GM18526 (cell line): ENCODE data around the gene TRIOBP.

Experiments
- POLR2A ChIP-seq: IDR thresholded peaks from 3 replicates; pipeline ENCODE4 v1.6.1; 2011; ENCODE audit not compliant: insufficient read length; ENCODE audit errors: extremely low read depth

The TRIOBP gene

DNA sequence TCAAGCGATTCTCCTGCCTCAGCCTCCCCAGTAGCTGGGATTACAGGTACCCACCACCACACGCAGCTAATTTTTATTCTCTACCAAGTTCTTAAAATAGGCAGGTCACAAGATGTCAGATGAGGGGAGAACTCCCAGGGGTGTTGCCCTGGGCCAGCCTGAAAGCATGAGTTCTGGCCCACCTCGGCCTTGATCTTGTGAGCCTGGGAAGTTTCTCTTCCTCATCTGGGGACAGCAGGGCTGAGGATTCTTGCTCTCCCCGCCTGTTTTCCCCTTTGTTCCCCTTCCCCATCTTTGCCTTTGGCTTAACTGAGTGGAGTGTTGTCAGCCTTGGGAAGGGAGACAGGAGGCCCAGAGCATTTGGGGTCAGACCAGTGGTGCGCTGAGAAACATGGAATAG is 34.8 kb upstream of the TRIOBP start:
- TF ChIP-seq POLR2A = no peak

DNA sequence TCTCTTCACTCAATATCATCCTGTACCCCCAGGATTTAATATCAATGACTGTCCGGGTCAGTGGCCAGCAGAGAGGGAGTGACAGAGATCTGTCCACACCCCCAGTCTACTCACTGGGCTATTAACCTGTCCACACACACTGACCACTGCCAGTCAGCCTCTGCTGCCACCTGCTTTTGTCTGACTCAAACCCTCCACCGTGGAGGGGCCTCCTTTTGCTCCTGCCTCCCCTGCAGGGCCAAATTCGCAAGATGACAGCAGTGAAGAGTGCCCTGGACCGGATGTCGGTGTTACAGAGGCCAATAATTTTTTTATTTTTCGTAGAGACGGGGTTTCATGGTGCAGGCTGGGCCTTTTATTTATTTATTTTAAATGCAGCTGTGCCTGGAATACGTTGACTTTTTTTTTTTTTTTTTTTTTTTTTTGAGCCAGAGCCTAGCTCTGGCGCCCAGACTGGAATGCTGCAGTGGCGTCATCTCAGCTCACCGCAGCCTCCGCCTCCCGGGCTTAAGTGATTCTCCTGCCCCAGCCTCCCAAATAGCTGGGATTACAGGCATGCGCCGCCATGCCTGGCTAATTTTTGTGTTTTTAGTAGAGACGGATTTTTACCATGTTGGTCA is 33.2 kb upstream of the TRIOBP start:
- no peak for TF ChIP-seq POLR2A

DNA sequence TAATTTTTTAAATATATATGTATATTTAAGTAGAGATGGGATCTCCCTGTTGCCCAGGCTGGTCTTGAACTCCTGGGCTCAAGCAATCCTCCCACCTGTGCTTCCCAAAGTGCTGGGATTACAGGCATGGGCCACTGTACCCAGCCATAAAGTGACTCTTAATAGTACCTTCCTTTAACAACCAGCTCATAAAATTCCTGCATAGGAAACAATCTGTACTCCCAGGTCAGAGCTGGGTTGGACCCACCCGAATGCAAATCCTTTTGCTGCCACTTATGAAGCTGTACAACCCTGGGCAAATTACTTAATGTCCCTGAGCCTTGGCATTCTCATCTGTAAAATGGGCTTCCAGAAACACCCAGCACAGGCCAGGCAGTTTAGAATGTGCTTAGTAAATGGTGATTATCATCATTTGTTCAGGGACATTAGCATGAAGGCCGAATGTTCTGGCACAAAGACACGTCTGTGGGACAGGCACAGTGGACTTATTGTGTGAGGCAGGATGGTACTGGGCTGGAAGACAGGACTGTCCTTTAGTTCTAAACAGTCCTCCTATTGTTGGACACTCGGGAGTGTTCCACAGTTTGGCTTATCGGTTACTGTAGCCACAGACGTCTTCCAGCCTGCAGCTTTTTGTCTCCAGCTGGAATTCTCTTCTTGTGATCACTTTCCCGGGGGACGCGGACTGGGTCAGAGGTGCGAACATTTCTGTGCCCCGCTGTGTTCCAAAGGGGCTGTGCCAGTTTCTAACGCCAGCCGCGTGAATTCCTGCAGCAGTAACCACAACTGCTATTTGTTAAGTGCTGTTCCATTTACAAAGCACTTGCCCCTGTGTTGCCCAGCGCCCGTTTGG is 32.4 kb upstream of the TRIOBP start:
- no peak for TF ChIP-seq POLR2A

- TF ChIP-seq POLR2A = no peak
These were observed 31.4 kb upstream of the TRIOBP start for GRCh38 chr22:37665487-37665886.

DNA sequence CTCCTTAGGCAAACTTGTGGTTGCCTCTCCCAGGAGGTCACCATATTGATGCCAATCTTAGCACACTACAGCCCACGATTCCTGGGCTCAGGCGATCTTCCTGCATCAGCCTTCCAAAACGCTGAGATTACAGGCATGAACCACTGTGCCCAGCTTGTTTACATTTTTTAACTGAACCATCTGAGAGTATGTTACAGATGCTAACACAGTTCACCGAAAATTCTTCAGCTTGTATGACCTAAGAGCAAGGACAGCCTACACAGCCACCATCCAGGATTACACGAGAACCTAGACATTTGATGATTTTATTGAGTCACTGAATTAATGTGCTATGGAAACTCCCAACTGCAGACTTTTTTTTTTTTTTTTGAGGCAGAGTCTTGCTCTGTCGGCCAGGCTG is 27.3 kb upstream of the TRIOBP start:
- no peak for TF ChIP-seq POLR2A

- TF ChIP-seq POLR2A = no peak
These were observed 24.5 kb upstream of the TRIOBP start for GRCh38 chr22:37672206-37672919.

GRCh38 chr22:37672920-37673455 is 23.9 kb upstream of the TRIOBP start:
- no peak for TF ChIP-seq POLR2A

DNA sequence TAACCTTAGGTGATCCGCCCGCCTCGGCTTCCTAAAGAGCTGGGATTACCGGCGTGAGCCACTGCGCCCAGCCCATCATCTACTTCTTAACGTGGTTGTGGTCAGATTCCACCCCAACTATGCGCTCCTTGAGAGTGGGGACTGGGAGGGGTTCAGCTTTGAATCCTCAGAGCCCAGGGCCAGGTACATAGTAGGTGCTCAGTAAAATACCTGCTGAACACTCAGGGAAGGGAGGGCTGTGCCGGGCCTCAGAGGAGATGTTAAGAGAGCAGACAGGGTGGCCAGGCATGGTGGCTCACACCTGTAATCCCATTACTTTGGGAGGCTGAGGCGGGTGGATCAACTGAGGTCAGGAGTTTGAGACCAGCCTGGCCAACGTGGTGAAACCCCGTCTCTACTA is 22.6 kb upstream of the TRIOBP start:
- no peak for TF ChIP-seq POLR2A

- peak; percentile 85 for TF ChIP-seq POLR2A
These were observed 21.6 kb upstream of the TRIOBP start, which contains the start of gene LGALS1 for GRCh38 chr22:37674951-37675929. Gene LGALS1, plus strand, starts transcription at chr22:37675636. Its CDS starts 67 bp downstream, at chr22:37675703.

- no peak for TF ChIP-seq POLR2A
These were observed 20.7 kb upstream of the TRIOBP start for GRCh38 chr22:37675930-37676735.

- peak; percentile 57 for TF ChIP-seq POLR2A
These were observed 19.9 kb upstream of the TRIOBP start for GRCh38 chr22:37676736-37677492.

DNA sequence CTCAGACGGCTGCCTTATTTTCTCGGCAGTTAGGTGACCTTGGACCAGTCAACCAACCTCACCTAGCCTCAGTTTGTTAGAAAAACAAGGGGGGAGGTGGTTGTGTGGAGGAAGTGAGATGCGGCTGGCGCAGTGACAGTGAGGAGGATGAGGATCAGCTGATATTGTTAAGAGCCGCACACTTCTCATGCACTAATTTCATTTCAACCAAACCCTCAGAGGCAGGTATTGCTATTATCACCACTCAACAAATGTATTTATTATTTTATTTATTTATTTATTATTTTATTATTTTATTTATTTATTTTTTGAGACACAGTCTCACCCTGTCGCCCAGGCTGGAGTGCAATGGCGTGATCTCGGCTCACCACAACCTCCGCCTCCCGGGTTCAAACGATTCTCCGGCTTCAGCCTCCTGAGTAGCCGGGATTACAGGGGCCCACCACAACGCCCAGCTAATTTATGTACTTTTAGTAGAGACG is 19.3 kb upstream of the TRIOBP start:
- TF ChIP-seq POLR2A = no peak

GRCh38 chr22:37678372-37678771 is 18.5 kb upstream of the TRIOBP start:
- TF ChIP-seq POLR2A = no peak
